ENCODE data around the gene CASP7.

Gene CASP7

DNA sequence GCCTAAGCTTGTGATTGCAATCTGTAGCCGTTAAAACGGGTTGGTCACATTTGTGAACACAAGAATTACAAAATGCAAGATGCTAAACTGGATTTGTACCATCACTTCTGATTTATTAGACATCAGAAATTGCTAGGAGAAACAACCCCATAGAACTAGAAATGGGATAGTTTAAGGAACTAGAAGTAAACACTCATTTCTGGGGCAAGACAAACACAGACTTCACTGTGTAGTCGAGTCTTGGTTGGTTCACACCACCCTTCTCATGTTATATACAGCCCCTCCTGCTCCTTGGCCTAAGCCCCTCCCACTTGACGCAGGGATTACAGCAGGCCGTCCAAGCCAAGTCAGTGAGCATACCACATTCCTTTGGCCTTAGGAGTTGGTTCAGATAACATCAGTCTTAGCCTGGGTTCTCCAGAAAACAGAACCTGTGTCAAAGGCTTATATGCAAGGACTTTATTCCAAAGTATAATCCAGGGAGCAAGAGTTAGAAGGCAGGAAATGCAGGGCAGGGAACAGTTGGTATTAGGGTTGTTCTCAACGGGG is 13.8 kb upstream of the CASP7 start:
- no peaks in the 10 kb centered on the region for H3K27me3 ChIP-seq
- no peak overlapping the region for H3K4me2 ChIP-seq
- no peaks in the 10 kb centered on the region; the same call in 1 of the 2 replicates for H3K4me1 ChIP-seq
- H3K4me3 ChIP-seq: no peak overlapping the region
- no peaks in the 10 kb centered on the region for H3K36me3 ChIP-seq
- H4K20me1 ChIP-seq: no peaks in the 10 kb centered on the region
- H3K9me3 ChIP-seq: peaks cover 9% of the 10 kb centered on the region
- H3K27ac ChIP-seq: no peak overlapping the region
- no peak for TF ChIP-seq Cebpa-rat (IDR thresholded peaks at IDR 0.05)
- H3K9ac ChIP-seq: no peak overlapping the region

DNA sequence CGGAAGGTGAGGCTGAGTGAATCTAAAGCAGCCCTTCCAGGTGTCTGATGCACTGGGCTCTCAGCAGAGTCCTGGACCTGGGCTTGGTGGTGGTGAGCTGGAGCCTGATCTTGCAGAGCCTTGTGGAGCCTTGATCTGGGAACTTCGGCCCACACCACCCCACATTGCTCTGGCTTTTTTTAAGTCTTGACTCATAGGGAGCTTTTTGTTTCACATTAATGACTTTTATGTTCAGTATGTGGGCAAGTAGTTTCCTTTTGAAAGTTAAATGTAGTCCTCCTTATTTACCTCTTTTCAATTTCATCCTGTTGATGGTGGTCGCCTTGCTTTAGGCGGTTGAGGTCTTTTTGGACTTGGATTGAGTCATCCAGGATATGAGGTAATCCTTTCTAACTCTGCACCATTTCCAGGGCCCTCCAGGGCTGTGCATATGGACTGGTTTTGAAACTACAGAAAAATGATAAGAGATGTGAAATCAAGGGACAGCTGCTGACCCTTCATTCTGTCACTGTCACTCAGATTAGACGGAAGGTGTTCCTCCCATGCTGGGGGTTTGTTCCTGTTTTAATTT is 12.9 kb upstream of the CASP7 start:
- Histone ChIP-seq H3K4me1 (no peaks in the 10 kb centered on the region; the same call in 1 of the 2 replicates), H3K9ac (no peak overlapping the region), H3K4me3 (no peak overlapping the region), H3K4me2 (0 out of 2 replicates have a peak overlapping the region, but pooled peaks have one; percentile 6), H3K36me3 (no peaks in the 10 kb centered on the region), H3K27me3 (no peaks in the 10 kb centered on the region), H3K27ac (no peak overlapping the region), H3K9me3 (peaks cover 14% of the 10 kb centered on the region), H4K20me1 (no peaks in the 10 kb centered on the region)
- TF ChIP-seq Cebpa-rat (IDR thresholded peaks at IDR 0.05): no peak

DNA sequence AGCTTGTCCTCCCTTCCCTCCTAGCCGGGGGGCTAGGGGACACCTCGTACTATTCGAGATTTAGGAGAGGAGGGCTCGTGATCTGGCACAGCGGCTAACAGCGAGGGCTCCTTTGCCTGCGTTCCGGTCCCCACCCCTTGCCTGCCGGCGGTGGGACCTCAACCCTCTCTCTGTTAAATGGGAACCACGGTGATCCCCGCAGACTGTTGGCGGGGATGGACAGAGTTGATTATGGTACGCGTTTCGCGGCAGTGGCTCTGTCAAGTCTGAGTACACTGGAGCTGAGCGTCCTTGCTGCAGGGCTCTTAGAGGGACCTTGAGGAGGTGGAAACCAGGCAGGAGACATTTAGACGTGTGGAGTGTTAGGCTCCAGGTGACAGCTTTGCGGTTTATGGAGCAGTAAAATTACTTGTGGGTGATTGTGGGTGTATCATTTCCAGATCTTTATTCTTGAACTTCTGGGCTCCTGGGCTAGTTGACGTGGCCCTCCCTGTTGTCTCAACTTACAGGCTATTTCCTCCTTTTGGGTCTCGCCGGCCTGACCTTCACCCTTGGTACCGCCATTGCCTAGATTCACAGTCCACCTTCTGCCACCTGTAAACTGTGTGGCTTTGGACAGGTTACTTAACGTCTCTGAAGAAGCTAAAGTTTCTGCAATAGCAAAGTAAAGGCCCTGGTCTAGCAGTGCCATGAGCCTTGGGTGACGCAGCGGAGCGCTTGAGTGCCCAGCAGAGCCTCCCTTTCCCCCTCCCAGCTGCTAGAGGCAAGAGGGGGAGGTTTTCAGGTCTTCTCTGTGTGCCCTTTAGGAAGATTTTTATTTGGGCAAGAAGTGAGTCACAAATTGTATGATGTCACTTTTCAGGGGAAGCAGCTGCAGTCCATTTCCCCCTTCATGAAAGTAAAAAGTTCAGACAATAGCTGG is 739 bp downstream of the CASP7 start:
- Histone ChIP-seq H3K27me3 (no peaks in the 10 kb centered on the region), H3K4me1 (peaks cover 26% of the 10 kb centered on the region), H4K20me1 (no peaks in the 10 kb centered on the region; the same call in 1 of the 2 replicates), H3K4me2 (peak overlapping the region; percentile 94), H3K9me3 (peaks cover 24% of the 10 kb centered on the region), H3K9ac (peak overlapping the region; percentile 87), H3K4me3 (peak overlapping the region; percentile 96), H3K27ac (peak overlapping the region; percentile 85), H3K36me3 (peaks cover 14% of the 10 kb centered on the region; the same call in 1 of the 2 replicates)
- TF ChIP-seq Cebpa-rat (IDR thresholded peaks at IDR 0.05): no peak

DNA sequence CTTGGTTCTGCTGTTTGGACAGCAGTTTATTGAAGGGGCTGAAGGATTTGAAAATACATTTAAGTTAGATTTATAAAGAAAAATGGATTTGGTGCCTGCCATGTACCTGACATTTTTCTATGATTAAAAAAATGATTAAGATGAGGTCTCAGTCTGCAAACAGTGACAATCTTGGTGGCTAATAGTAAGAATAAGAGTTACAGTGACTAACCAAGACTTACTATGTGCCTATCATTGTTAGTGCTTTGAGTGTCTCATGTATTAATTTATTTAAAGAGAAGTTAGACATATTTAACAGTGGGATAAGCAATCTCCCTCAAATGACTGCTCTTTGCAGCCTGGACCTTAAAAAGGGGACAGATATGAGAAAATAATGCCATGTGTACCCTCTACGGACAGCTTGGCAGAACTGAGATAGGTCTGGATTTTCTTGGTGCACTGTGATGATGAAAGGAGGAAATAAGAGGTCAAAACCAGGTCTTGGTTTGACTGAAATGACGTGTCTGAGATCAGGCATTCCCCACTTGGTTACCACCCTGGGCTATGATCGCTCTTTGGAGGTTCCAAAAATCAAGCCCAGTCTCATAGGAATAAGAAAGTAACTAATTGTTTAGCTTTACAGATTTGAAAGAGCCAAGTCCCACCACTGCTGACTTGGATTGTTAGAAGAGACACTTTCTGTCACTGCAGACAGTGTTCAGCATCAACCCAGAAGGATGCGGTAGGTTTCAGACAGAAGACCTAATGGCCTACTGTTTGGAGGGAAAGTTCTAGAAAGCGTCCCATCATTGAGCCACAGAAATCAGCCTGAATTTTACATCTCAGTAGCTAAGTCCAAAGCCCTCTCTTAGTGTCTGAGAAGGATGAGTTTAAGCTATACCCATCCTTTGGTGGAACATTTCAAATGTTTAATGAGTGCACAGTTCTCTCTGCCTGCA is 2.1 kb downstream of the CASP7 start:
- no peaks in the 10 kb centered on the region; the same call in 1 of the 2 replicates for H4K20me1 ChIP-seq
- no peak overlapping the region for H3K4me3 ChIP-seq
- peak overlapping the region; percentile 94 for H3K4me2 ChIP-seq
- peaks cover 18% of the 10 kb centered on the region; the same call in 1 of the 2 replicates for H3K36me3 ChIP-seq
- H3K27ac ChIP-seq: no peak overlapping the region; the same call in 1 of the 2 replicates
- no peak overlapping the region; the same call in 1 of the 2 replicates for H3K9ac ChIP-seq
- peaks cover 26% of the 10 kb centered on the region for H3K4me1 ChIP-seq
- H3K27me3 ChIP-seq: no peaks in the 10 kb centered on the region
- TF ChIP-seq Cebpa-rat (IDR thresholded peaks at IDR 0.05): no peak
- H3K9me3 ChIP-seq: peaks cover 36% of the 10 kb centered on the region

DNA sequence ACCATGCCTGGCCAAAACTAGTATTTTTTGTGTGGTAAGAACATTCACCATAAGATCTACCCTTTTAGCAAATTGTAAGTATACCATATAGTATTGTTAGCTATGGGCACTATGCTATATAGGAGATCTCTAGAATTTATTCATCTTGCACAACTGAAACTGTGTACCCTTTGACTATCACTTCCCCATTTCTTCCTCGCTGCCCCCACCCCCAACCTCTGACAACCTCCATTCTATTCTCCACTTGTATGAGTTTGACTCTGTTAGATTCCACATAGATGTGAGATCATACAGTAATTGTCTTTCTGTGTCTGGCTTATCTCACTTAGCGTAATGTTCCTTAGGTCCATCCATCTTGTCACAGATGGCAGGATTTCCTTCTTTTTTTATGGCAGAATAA is 3.6 kb downstream of the CASP7 start:
- no peak for TF ChIP-seq Cebpa-rat (IDR thresholded peaks at IDR 0.05)
- Histone ChIP-seq H3K4me1 (peaks cover 26% of the 10 kb centered on the region), H3K36me3 (peaks cover 20% of the 10 kb centered on the region; the same call in 1 of the 2 replicates), H3K27me3 (no peaks in the 10 kb centered on the region), H3K9ac (no peak overlapping the region), H3K9me3 (peaks cover 50% of the 10 kb centered on the region), H3K4me2 (no peak overlapping the region), H4K20me1 (no peaks in the 10 kb centered on the region; the same call in 1 of the 2 replicates), H3K4me3 (no peak overlapping the region), H3K27ac (no peak overlapping the region)

DNA sequence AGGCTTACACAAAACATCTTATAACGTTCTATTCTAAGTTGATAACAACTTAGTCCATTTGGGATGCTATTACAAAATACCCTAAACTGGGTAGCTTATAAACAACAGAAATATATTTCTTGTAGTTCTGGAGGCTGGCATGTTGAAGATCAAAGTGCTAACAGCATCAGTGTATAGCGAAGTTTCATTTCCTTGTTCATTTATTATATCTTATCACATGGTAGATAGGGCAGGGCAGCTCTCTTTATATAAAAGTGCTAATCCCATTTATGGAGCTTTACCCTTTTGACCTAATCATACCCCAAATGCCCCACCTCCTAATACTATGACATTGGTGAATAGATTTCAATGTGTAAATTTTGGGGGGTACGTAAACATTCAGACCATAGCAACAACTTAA is 6.3 kb downstream of the CASP7 start:
- H3K27ac ChIP-seq: no peak overlapping the region
- TF ChIP-seq Cebpa-rat (IDR thresholded peaks at IDR 0.05): no peak

DNA sequence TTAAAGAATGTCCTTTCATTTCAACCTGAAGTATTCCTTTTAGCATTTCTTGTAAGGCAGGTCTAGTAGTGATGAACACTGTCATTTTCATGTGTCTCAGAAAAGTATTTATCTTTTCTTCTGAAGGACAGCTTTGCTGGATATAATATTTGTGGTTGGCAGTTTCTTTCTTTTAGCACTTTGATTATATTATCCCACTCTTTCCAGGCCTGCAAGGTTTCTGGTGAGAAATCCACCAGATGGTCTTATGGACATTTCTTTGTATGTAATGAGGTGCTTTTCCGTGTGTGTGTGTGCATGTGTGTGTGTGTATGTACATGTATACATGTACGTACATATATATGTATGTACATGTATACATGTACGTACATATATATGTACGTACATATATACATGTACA is 7.3 kb downstream of the CASP7 start:
- peaks cover 83% of the 10 kb centered on the region for H3K9me3 ChIP-seq
- H3K9ac ChIP-seq: no peak overlapping the region
- no peak overlapping the region for H3K4me2 ChIP-seq
- no peak overlapping the region for H3K27ac ChIP-seq
- no peak for TF ChIP-seq Cebpa-rat (IDR thresholded peaks at IDR 0.05)
- no peaks in the 10 kb centered on the region; the same call in 1 of the 2 replicates for H4K20me1 ChIP-seq
- H3K27me3 ChIP-seq: no peaks in the 10 kb centered on the region
- H3K4me1 ChIP-seq: peaks cover 15% of the 10 kb centered on the region; the same call in 1 of the 2 replicates
- no peak overlapping the region for H3K4me3 ChIP-seq
- H3K36me3 ChIP-seq: peaks cover 34% of the 10 kb centered on the region

More for the DNA sequence above, 6.3 kb downstream of the CASP7 start:
- Histone ChIP-seq H3K9ac (no peak overlapping the region), H3K4me1 (peaks cover 20% of the 10 kb centered on the region), H3K36me3 (peaks cover 24% of the 10 kb centered on the region), H3K4me3 (no peak overlapping the region), H4K20me1 (no peaks in the 10 kb centered on the region; the same call in 1 of the 2 replicates), H3K27me3 (no peaks in the 10 kb centered on the region), H3K9me3 (peaks cover 73% of the 10 kb centered on the region), H3K4me2 (no peak overlapping the region)

DNA sequence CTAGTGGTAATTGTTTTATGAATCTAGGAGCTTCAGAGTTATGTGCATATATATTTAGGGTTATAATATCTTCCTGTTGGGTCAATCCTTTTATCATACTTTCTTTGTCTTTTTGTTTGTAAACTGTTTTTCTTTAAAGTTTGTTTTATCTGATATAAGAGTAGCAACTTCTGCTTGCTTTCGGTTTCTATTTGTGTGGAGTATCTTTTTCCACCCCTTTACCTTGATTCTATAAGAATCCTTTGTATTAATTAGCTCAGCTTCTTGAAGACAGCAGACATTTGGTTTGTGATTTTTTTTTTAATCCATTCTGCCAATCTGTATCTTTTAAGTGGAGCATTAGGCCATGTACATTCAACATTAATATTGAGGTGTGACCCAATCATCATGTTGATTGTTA is 9.3 kb downstream of the CASP7 start:
- Histone ChIP-seq H3K4me1 (peaks cover 10% of the 10 kb centered on the region; the same call in 1 of the 2 replicates), H3K36me3 (peaks cover 47% of the 10 kb centered on the region), H3K4me3 (no peak overlapping the region), H3K27me3 (no peaks in the 10 kb centered on the region), H3K27ac (no peak overlapping the region), H3K9ac (no peak overlapping the region), H3K4me2 (no peak overlapping the region), H4K20me1 (no peaks in the 10 kb centered on the region; the same call in 1 of the 2 replicates), H3K9me3 (peaks cover 91% of the 10 kb centered on the region)
- TF ChIP-seq Cebpa-rat (IDR thresholded peaks at IDR 0.05): no peak

DNA sequence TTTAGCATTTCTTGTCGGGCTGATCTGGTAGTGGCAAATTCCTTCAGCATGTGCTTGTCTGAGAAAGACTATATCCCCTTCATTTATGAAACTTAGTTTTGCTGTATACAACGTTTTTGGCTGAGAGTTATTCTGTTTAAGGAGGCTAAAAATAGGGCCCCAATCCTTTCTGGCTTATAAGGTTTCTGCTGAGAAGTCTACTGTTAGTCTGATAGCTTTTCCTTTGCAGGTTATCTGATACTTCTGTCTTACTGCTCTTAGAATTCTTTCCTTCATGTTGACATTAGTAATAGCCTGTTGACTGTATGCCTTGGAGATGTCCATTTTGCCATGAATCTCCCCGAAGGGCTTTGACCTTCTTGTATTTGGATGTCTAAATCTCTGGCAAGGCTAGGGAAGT is 9.9 kb downstream of the CASP7 start:
- no peak overlapping the region for H3K4me3 ChIP-seq
- H3K27ac ChIP-seq: no peak overlapping the region
- H3K4me1 ChIP-seq: peaks cover 10% of the 10 kb centered on the region; the same call in 1 of the 2 replicates
- no peak overlapping the region for H3K4me2 ChIP-seq
- H3K9me3 ChIP-seq: peaks cover 91% of the 10 kb centered on the region
- H4K20me1 ChIP-seq: no peaks in the 10 kb centered on the region; the same call in 1 of the 2 replicates
- no peaks in the 10 kb centered on the region for H3K27me3 ChIP-seq
- TF ChIP-seq Cebpa-rat (IDR thresholded peaks at IDR 0.05): no peak
- no peak overlapping the region for H3K9ac ChIP-seq
- H3K36me3 ChIP-seq: peaks cover 48% of the 10 kb centered on the region

Data from BLaER1 (cell line).